OCI-LY3 (cell line): ENCODE data around the gene CKS2.

ENCODE experiments used
- H2AFZ ChIP-seq: fragments of 200-600, 300-600 bp; shearing (Covaris generic); 2 replicates; pipeline ENCODE4 v1.6.0; 2014; ENCODE audit warnings: antibody characterized with exemption, low read depth, low read length
- H3K27ac ChIP-seq: fragments of 200-600, 300-600 bp; sonication (generic); 2 replicates; pipeline ENCODE4 v1.5.1; 2014; ENCODE audit warnings: mild to moderate bottlenecking, low read length, moderate library complexity, mixed read lengths
- H3K27me3 ChIP-seq: fragments of 200-600, 300-600 bp; sonication (generic); 2 replicates; pipeline ENCODE4 v1.6.1; 2014; ENCODE audit warnings: low read depth, low read length, mixed read lengths
- H3K36me3 ChIP-seq: fragments of 200-600, 300-600 bp; sonication (generic); replicated peaks from 2 replicates; pipeline ENCODE3; 2014; ENCODE audit warnings: low read depth, low read length, mixed read lengths
- H3K4me1 ChIP-seq: fragments of 300-600, 200-600 bp; sonication (generic); 2 replicates; pipeline ENCODE4 v1.6.1; 2014; ENCODE audit warnings: low read length, mixed read lengths
- H3K4me2 ChIP-seq: fragments of 200-600, 300-600 bp; sonication (generic); 2 replicates; pipeline ENCODE4 v1.6.1; 2014; ENCODE audit warnings: low read length, mixed read lengths
- H3K4me3 ChIP-seq: fragments of 300-600, 200-600 bp; sonication (generic); 2 replicates; pipeline ENCODE4 v1.5.1; 2014; ENCODE audit warnings: antibody characterized with exemption, mild to moderate bottlenecking, low read length, moderate library complexity
- H3K79me2 ChIP-seq: fragments of 300-600, 200-600 bp; shearing (Covaris generic); 2 replicates; pipeline ENCODE4 v1.6.1; 2014; ENCODE audit warnings: mild to moderate bottlenecking, low read length, mixed read lengths
- H3K9ac ChIP-seq: fragments of 300-600, 200-600 bp; shearing (Covaris generic); 2 replicates; pipeline ENCODE4 v1.6.0; 2014; ENCODE audit warnings: mild to moderate bottlenecking, low read length, moderate library complexity
- H3K9me3 ChIP-seq: fragments of 200-600, 300-600 bp; shearing (Covaris generic); 2 replicates; pipeline ENCODE4 v1.6.1; 2014; ENCODE audit warnings: low read length, mixed read lengths; ENCODE audit not compliant: insufficient read depth
- H4K20me1 ChIP-seq: fragments of 200-600, 300-600 bp; sonication (generic); 2 replicates; pipeline ENCODE4 v1.6.1; 2016; ENCODE audit warnings: low read length, mixed read lengths; ENCODE audit not compliant: insufficient read depth
- EZH2phosphoT487 ChIP-seq: fragments of 200-600 bp; shearing (Covaris generic); IDR thresholded peaks from 2 replicates; pipeline ENCODE4 v1.6.1; 2018; ENCODE audit warnings: antibody characterized with exemption, mixed run types, low read depth
- TF ChIP-seq, protein P1 (sequence below): fragments of 200-600, 300-600 bp; sonication (generic); IDR thresholded peaks from 2 replicates; pipeline ENCODE4 v1.5.1; 2014; ENCODE audit warnings: antibody characterized with exemption, low read length, low read depth

CKS2 gene

DNA sequence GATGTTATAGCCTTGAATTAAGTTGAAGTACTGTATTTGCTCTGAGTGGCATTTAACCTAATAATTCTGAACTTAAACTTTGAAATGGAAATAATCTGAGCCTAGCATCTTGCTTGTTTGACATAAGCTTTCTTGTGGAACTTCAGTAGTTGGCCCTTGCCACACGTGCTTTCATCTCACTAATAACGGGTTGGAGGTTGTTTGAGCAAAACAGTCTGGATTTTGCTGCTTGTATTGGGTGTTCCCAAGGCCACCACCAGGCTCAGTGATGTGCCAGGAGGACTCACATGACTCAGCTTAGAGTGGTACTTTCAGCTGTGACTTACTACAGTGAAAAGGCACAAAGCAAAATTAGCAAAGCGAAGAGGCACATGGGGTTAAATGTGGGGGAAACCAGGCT lies 43.0 kb downstream of the CKS2 start:
- H4K20me1 ChIP-seq: no peaks in the 10 kb centered on the region
- peaks cover 62% of the 10 kb centered on the region for H3K36me3 ChIP-seq
- no peak overlapping the region for H3K27ac ChIP-seq
- H3K79me2 ChIP-seq: no peaks in the 10 kb centered on the region
- no peak overlapping the region for H3K4me3 ChIP-seq
- no peak overlapping the region for H2AFZ ChIP-seq
- no peak overlapping the region for H3K4me2 ChIP-seq
- no peaks in the 10 kb centered on the region for H3K9me3 ChIP-seq
- TF ChIP-seq, protein P1, sequence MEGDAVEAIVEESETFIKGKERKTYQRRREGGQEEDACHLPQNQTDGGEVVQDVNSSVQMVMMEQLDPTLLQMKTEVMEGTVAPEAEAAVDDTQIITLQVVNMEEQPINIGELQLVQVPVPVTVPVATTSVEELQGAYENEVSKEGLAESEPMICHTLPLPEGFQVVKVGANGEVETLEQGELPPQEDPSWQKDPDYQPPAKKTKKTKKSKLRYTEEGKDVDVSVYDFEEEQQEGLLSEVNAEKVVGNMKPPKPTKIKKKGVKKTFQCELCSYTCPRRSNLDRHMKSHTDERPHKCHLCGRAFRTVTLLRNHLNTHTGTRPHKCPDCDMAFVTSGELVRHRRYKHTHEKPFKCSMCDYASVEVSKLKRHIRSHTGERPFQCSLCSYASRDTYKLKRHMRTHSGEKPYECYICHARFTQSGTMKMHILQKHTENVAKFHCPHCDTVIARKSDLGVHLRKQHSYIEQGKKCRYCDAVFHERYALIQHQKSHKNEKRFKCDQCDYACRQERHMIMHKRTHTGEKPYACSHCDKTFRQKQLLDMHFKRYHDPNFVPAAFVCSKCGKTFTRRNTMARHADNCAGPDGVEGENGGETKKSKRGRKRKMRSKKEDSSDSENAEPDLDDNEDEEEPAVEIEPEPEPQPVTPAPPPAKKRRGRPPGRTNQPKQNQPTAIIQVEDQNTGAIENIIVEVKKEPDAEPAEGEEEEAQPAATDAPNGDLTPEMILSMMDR: no peak
- TF ChIP-seq EZH2phosphoT487: no peak
- no peaks in the 10 kb centered on the region for H3K4me1 ChIP-seq
- no peak overlapping the region for H3K9ac ChIP-seq
- H3K27me3 ChIP-seq: no peaks in the 10 kb centered on the region

DNA sequence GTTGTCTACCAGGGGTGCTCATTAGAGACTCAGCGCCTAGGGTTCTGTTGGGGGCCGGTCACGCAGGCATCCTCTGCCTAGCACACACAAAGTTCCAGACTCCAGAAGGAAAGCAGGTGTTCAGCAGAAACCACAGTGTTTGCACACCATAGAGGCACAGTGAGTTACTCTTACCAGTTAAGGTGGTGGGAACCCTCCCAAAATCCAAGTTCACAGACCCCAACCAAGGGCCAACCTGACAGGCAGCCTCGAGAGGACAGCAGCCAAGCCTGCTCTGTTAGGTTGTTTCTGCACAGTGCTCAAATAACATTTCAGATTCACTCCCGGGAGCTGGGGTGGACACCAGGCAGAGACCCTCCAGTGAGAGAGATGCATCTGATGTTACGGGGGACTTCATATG lies 43.5 kb downstream of the CKS2 start:
- H3K27me3 ChIP-seq: no peaks in the 10 kb centered on the region

DNA sequence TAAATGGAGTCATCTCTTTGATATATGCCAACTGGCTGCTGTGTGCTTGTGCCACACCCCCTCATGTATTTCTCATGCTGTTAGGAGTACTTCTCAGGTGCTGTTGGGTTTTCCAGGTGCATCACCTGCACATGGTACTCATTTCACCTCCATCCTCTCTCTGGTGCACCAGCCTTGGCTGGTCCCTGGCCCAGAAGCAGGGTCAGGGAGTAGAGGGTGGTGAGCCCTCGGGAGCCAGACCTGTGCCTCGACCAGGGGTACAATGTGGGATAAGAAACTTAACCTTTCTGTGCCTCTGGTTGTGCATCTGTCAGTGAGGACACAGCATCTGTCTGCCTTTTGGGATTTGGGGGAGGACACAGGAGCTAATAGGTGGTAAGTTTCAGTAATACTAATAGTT lies 45.8 kb downstream of the CKS2 start:
- Histone ChIP-seq H4K20me1 (no peaks in the 10 kb centered on the region), H3K27me3 (no peaks in the 10 kb centered on the region), H3K4me2 (no peak overlapping the region), H3K9ac (no peak overlapping the region), H3K36me3 (peaks cover 68% of the 10 kb centered on the region), H3K4me1 (no peaks in the 10 kb centered on the region), H3K4me3 (no peak overlapping the region), H2AFZ (no peak overlapping the region), H3K9me3 (no peaks in the 10 kb centered on the region), H3K27ac (no peak overlapping the region), H3K79me2 (no peaks in the 10 kb centered on the region)
- no peak for TF ChIP-seq EZH2phosphoT487
- TF ChIP-seq, protein P1: no peak

More for the DNA sequence above, 43.5 kb downstream of the CKS2 start:
- Histone ChIP-seq H3K4me2 (no peak overlapping the region), H3K9ac (no peak overlapping the region), H2AFZ (no peak overlapping the region), H3K27ac (no peak overlapping the region), H3K9me3 (no peaks in the 10 kb centered on the region), H3K79me2 (no peaks in the 10 kb centered on the region), H3K4me3 (no peak overlapping the region), H3K4me1 (no peaks in the 10 kb centered on the region), H4K20me1 (no peaks in the 10 kb centered on the region), H3K36me3 (peaks cover 62% of the 10 kb centered on the region)
- TF ChIP-seq, protein P1: no peak
- no peak for TF ChIP-seq EZH2phosphoT487

DNA sequence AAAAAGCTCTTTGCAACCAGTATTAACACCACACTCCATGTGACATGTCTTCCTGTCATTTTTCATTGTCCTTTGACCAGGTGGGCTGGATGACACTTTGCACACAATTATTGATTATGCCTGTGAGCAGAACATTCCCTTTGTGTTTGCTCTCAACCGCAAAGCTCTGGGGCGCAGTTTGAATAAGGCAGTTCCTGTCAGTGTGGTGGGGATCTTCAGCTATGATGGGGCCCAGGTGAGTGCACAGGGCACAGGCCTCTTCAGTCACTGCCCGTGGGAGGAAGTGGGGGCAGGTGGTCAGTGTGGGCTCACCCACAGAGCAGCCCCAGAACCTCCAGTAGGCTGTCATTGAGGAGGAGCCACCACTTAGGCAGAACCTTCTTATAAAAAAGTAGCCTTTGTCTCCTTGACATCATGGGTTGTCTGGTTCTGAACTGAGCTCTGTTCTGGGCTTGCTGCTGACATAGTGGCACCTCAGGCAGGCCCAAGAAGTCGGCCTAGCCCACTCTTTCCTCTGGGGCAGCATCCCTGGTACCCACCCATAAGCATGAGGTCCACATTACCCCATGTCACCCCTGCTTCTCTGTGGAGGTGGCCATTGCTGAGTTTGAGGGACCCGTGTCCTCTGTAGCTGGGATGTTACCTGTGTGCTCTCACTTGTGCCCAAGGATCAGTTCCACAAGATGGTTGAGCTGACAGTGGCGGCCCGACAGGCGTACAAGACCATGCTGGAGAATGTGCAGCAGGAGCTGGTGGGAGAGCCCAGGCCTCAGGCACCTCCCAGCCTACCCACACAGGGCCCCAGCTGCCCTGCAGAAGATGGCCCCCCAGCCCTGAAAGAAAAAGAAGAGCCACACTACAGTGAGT lies 46.6 kb downstream of the CKS2 start:
- H3K27ac ChIP-seq: no peak overlapping the region
- H3K4me2 ChIP-seq: no peak overlapping the region

More for the DNA sequence above, 46.6 kb downstream of the CKS2 start:
- Histone ChIP-seq H3K4me1 (no peaks in the 10 kb centered on the region), H3K9ac (no peak overlapping the region), H3K4me3 (no peak overlapping the region), H3K27me3 (no peaks in the 10 kb centered on the region), H3K36me3 (peaks cover 69% of the 10 kb centered on the region), H3K79me2 (no peaks in the 10 kb centered on the region), H2AFZ (no peak overlapping the region), H3K9me3 (no peaks in the 10 kb centered on the region), H4K20me1 (no peaks in the 10 kb centered on the region)
- no peak for TF ChIP-seq EZH2phosphoT487
- TF ChIP-seq, protein P1: no peak
